ENCODE results near the gene NFIX. TPM values are rescaled to one million over a fixed set of nuclear protein-coding genes. Genes with fewer than 3 reads are reported as not detected.

NFIX gene
- total RNA-seq, 3 donors from 2014 or later (not counting 1 experiment from before 2014, with no cell fraction given): 0.61 to 2.1 (median 1.3) TPM

GRCh38 chr19:12997967-12998940 is 3.0 kb downstream of the NFIX start:
- no peak for TF ChIP-seq CTCF (IDR thresholded peaks at IDR 0.05)
- Mint-ChIP-seq H3K27ac (no peak overlapping the region), H3K4me1 (peaks cover 6 to 11% of the 10 kb centered on the region in 2 donors), H3K4me3 (peak overlapping the region; percentile 2), H3K27me3 (ENCODE audit: low read depth in 2 of 2) (peaks cover 19 to 38% of the 10 kb centered on the region in 2 donors), H3K9me3 (no peaks in the 10 kb centered on the region), H3K36me3 (no peaks in the 10 kb centered on the region)
- Histone ChIP-seq H3K36me3 (ENCODE audit: control insufficient read depth, insufficient read depth, low read length) (no peaks in the 10 kb centered on the region), H3K9me3 (ENCODE audit: control insufficient read depth, insufficient read depth, low read length) (no peaks in the 10 kb centered on the region), H3K4me1 (ENCODE audit: control insufficient read depth, insufficient read depth, low read length) (peaks cover 12% of the 10 kb centered on the region), H3K27me3 (ENCODE audit: control insufficient read depth, insufficient read depth, low read length) (peaks cover 5% of the 10 kb centered on the region), H3K27ac (ENCODE audit: low read length) (no peak overlapping the region), H3K4me3 (ENCODE audit: low read length) (no peak overlapping the region)
- 92% methylated on average over 31 of the region's 32 CpGs for WGBS (ENCODE audit: insufficient coverage)
- intact Hi-C loops (cut with micrococcal nuclease): no loop called here
- ATAC-seq (no peak), DNase-seq (no peak)

GRCh38 chr19:13001166-13001501 is 5.9 kb downstream of the NFIX start:
- no peak overlapping the region for H3K4me3 Mint-ChIP-seq
- no peak overlapping the region for H3K4me3 ChIP-seq (ENCODE audit: low read length)
- TF ChIP-seq CTCF (IDR thresholded peaks at IDR 0.05): no peak

GRCh38 chr19:13001502-13002165 is 6.4 kb downstream of the NFIX start:
- Mint-ChIP-seq H3K27ac (no peak overlapping the region), H3K4me3 (no peak overlapping the region), H3K4me1 (no peaks in the 10 kb centered on the region), H3K9me3 (no peaks in the 10 kb centered on the region), H3K27me3 (ENCODE audit: low read depth in 2 of 2) (peaks cover 19 to 34% of the 10 kb centered on the region in 2 donors), H3K36me3 (no peaks in the 10 kb centered on the region)
- Histone ChIP-seq H3K36me3 (ENCODE audit: control insufficient read depth, insufficient read depth, low read length) (no peaks in the 10 kb centered on the region), H3K9me3 (ENCODE audit: control insufficient read depth, insufficient read depth, low read length) (no peaks in the 10 kb centered on the region), H3K27me3 (ENCODE audit: control insufficient read depth, insufficient read depth, low read length) (peaks cover 2% of the 10 kb centered on the region), H3K4me1 (ENCODE audit: control insufficient read depth, insufficient read depth, low read length) (no peaks in the 10 kb centered on the region), H3K27ac (ENCODE audit: low read length) (no peak overlapping the region), H3K4me3 (ENCODE audit: low read length) (no peak overlapping the region)
- TF ChIP-seq CTCF (IDR thresholded peaks at IDR 0.05): no peak
- 94% methylated on average over 41 of the region's 41 CpGs for WGBS (ENCODE audit: insufficient coverage)
- intact Hi-C loops (cut with micrococcal nuclease): no loop called here
- no peak for ATAC-seq
- no peak for DNase-seq

More at GRCh38 chr19:13001166-13001501, 5.9 kb downstream of the NFIX start:
- H3K27ac ChIP-seq (ENCODE audit: low read length): no peak overlapping the region
- no peaks in the 10 kb centered on the region for H3K9me3 ChIP-seq (ENCODE audit: control insufficient read depth, insufficient read depth, low read length)
- H3K27me3 Mint-ChIP-seq (ENCODE audit: low read depth in 2 of 2): peaks cover 19 to 34% of the 10 kb centered on the region in 2 donors
- peaks cover 3% of the 10 kb centered on the region for H3K4me1 ChIP-seq (ENCODE audit: control insufficient read depth, insufficient read depth, low read length)
- no peak for DNase-seq
- intact Hi-C loops (cut with micrococcal nuclease): no loop called here
- H3K9me3 Mint-ChIP-seq: no peaks in the 10 kb centered on the region
- no peaks in the 10 kb centered on the region for H3K36me3 Mint-ChIP-seq
- H3K36me3 ChIP-seq (ENCODE audit: control insufficient read depth, insufficient read depth, low read length): no peaks in the 10 kb centered on the region
- no peak overlapping the region for H3K27ac Mint-ChIP-seq
- ATAC-seq: no peak
- peaks cover 0 to 1% of the 10 kb centered on the region in 2 donors for H3K4me1 Mint-ChIP-seq
- WGBS (ENCODE audit: insufficient coverage): 96% methylated on average over 19 of the region's 19 CpGs
- H3K27me3 ChIP-seq (ENCODE audit: control insufficient read depth, insufficient read depth, low read length): no peaks in the 10 kb centered on the region

All from natural killer cell (primary cell).